Measurements from ENCODE around the gene PNLIPRP1. TPM values are rescaled to one million over a fixed set of nuclear protein-coding genes. Genes with fewer than 3 reads are reported as not detected.

Gene PNLIPRP1
- total RNA-seq, 1 experiment from 2014 or later, result not detected

DNA sequence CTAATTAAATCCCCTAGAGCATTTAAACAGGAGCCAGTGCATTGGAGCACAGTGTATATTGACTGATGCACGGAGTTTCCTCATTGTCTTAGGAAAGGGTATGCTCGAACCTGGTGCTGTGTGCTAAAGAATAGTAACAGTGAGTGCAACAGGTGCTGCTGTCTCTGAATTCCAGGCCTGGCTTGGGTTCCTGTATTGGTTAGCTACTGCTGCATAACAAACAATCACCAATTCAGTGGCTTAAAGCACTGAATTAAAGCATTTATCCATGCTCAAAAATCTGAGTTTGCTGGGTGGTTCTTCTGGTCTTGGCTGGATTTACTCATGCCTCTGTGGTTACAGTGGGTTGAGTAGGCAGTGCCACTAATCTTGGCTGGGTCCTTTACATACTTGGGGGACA is 1.8 kb upstream of the PNLIPRP1 start:
- H3K36me3 ChIP-seq (replicated peaks; ENCODE audit: control insufficient read depth, insufficient read depth, low read length), result no peaks in the 10 kb centered on the region
- no peaks in the 10 kb centered on the region for H3K27me3 ChIP-seq (ENCODE audit: control insufficient read depth, insufficient read depth, low read length)
- H3K4me3 ChIP-seq (ENCODE audit: insufficient read depth, low read depth, low read length), result no peak overlapping the region
- no peak for DNase-seq

DNA sequence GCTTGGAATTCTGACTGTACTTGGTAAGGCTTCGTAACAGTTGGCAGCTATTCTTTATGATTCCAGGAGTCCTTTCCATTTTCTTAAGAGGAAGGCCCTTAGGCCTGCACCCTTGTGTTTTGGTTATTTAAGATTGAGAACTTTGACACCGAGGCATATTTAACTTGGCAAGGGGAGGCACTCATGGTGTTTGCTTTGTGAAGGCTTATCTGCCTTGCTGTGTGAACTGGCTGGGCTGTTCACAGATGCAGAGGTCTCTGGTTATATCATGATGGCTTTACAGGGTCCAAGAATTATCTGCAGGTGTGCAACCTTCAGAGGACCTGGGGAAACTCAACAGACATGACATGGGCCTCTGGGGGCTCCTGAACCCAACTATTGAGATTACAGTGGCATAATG is 833 bp upstream of the PNLIPRP1 start:
- no peaks in the 10 kb centered on the region for H3K36me3 ChIP-seq (replicated peaks; ENCODE audit: control insufficient read depth, insufficient read depth, low read length)
- no peaks in the 10 kb centered on the region for H3K27me3 ChIP-seq (ENCODE audit: control insufficient read depth, insufficient read depth, low read length)
- no peak for DNase-seq
- H3K4me3 ChIP-seq (ENCODE audit: insufficient read depth, low read depth, low read length), result no peak overlapping the region

DNA sequence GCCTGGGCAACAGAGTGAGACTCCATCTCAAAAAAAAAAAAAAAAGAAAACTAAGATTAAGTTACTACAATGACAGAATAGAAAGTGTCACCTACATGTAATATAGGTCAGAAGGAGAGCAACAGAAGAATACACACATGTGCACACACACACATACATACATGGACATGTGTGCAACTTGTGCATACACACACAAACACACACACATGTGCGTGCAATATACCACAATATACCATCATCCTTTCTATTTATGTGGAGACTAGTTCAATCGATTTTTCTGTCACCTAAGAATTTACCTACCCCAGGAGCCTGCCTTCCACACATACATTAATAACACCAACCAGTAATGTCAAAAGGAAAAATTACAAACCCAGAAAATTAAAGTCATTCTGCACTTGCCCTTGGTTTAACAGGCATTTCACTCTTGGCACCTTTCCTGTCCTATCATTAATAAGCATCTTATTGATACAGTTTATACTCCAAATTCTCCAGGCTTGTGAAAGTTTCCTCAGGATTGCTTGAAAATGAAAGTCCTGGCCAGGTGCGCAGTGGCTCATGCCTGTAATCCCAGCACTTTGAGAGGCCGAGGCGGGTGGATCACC is 2.5 kb downstream of the PNLIPRP1 start:
- H3K4me3 ChIP-seq (ENCODE audit: insufficient read depth, low read depth, low read length), result no peak overlapping the region
- no peaks in the 10 kb centered on the region for H3K27me3 ChIP-seq (ENCODE audit: control insufficient read depth, insufficient read depth, low read length)
- H3K36me3 ChIP-seq (replicated peaks; ENCODE audit: control insufficient read depth, insufficient read depth, low read length), result no peaks in the 10 kb centered on the region
- no peak for DNase-seq

DNA sequence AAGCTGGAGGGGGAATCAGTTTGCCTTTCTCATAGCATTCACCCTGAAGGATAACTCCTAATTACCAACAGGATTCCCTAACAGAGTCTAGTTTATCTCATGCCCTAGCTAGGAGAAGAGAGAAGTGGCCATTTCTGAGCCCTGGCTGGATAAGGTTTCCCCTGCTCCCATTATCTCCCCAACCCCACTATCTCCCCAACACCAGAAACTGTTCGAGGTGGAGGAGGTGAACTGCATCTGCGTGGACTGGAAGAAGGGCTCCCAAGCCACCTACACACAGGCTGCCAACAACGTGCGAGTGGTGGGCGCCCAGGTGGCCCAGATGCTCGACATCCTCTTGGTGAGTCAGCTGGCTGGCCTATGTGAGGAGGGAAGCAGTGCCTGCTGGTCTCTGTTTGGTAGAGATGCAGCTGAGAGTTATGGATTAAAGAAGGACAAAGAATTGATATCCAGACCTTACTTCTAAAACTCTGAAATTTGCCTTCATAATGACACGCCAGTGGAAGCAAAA is 3.8 kb downstream of the PNLIPRP1 start:
- Histone ChIP-seq H3K27me3 (ENCODE audit: control insufficient read depth, insufficient read depth, low read length) (no peaks in the 10 kb centered on the region), H3K4me3 (ENCODE audit: insufficient read depth, low read depth, low read length) (no peak overlapping the region), H3K36me3 (replicated peaks; ENCODE audit: control insufficient read depth, insufficient read depth, low read length) (no peaks in the 10 kb centered on the region)
- DNase-seq, result no peak

- no peaks in the 10 kb centered on the region for H3K27me3 ChIP-seq (ENCODE audit: control insufficient read depth, insufficient read depth, low read length)
These were observed 5.3 kb downstream of the PNLIPRP1 start for GRCh38 chr10:116596062-116596461.

DNA sequence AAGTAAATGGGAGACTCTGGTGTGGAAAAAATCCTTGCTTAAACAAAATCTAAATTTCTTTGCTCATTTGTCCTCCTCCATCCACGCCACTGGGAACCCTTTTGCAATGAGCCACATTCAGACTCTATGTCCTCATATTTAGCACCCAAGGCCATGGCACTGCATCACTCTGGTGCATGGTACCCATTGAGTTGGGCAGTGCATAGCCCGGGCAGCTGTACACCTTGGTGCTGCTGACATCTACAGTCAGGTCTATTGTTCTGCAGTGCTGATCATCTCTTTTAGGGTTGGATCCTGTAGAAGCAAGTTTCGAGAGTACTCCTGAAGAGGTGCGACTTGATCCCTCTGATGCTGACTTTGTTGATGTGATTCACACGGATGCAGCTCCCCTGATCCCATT is 6.8 kb downstream of the PNLIPRP1 start:
- no peaks in the 10 kb centered on the region for H3K36me3 ChIP-seq (replicated peaks; ENCODE audit: control insufficient read depth, insufficient read depth, low read length)
- H3K27me3 ChIP-seq (ENCODE audit: control insufficient read depth, insufficient read depth, low read length), result no peaks in the 10 kb centered on the region
- no peak for DNase-seq
- no peak overlapping the region for H3K4me3 ChIP-seq (ENCODE audit: insufficient read depth, low read depth, low read length)

More at GRCh38 chr10:116596062-116596461, 5.3 kb downstream of the PNLIPRP1 start:
- no peak for DNase-seq
- Histone ChIP-seq H3K36me3 (replicated peaks; ENCODE audit: control insufficient read depth, insufficient read depth, low read length) (no peaks in the 10 kb centered on the region), H3K4me3 (ENCODE audit: insufficient read depth, low read depth, low read length) (no peak overlapping the region)

GRCh38 chr10:116598329-116598728 is 7.6 kb downstream of the PNLIPRP1 start:
- Histone ChIP-seq H3K27me3 (ENCODE audit: control insufficient read depth, insufficient read depth, low read length) (no peaks in the 10 kb centered on the region), H3K4me3 (ENCODE audit: insufficient read depth, low read depth, low read length) (no peak overlapping the region), H3K36me3 (replicated peaks; ENCODE audit: control insufficient read depth, insufficient read depth, low read length) (no peaks in the 10 kb centered on the region)
- no peak for DNase-seq

DNA sequence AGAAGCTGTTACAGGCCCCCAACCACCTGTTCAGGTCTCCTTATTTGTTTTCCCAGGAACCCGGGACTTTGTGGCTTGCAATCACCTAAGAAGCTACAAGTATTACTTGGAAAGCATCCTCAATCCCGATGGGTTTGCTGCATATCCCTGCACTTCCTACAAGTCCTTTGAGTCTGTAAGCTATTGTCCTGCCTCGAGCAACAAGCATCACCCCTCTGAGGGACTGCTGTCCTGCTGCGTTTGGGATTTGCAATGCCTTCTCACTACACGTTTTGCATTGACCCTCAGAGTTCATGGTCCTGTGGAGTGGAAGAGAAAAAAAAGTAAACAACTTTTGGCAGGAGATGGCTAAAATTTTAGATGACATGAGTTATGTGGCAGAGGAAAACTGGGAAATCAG is 9.2 kb downstream of the PNLIPRP1 start:
- Histone ChIP-seq H3K36me3 (replicated peaks; ENCODE audit: control insufficient read depth, insufficient read depth, low read length) (no peaks in the 10 kb centered on the region), H3K27me3 (ENCODE audit: control insufficient read depth, insufficient read depth, low read length) (no peaks in the 10 kb centered on the region), H3K4me3 (ENCODE audit: insufficient read depth, low read depth, low read length) (no peak overlapping the region)
- peak; percentile 63 for DNase-seq

DNA sequence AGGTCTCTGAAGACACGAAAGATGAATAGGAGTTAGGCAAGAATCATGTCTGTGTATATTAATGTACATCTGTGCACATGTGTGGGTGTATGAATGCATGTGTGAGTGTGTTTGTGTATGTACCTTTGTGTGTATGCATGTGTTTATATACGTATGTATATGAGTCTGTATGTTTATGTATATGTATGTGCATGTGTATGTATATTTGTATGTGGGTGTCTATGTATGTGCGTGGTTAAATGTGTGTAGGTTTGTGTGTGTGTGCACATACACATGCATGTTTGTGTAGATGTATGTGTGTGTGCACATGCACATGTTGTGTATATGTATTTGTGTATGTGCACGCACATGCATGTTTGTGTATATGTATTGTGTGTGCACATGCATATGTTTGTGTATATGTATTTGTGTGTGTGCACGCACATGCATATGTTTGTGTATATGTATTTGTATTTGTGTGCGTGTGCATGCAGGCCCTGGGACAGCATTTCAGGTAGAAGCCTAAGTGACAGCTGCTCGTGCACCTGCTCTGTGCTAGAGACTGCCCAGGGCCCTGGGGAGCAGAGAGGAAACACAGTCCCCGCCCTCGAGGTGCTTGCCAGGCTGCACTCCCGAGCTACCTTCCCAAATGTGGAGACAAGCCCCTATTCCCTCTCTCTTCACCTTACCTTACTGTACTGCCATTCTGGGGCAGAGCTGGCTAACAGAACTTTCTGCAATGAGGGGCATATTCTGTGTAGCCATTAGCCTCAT is 12.1 kb downstream of the PNLIPRP1 start:
- no peak for DNase-seq
- Histone ChIP-seq H3K36me3 (replicated peaks; ENCODE audit: control insufficient read depth, insufficient read depth, low read length) (no peaks in the 10 kb centered on the region), H3K4me3 (ENCODE audit: insufficient read depth, low read depth, low read length) (no peak overlapping the region), H3K27me3 (ENCODE audit: control insufficient read depth, insufficient read depth, low read length) (no peaks in the 10 kb centered on the region)

GRCh38 chr10:116606061-116606483 is 15.3 kb downstream of the PNLIPRP1 start:
- DNase-seq, result no peak
- no peaks in the 10 kb centered on the region for H3K36me3 ChIP-seq (replicated peaks; ENCODE audit: control insufficient read depth, insufficient read depth, low read length)
- H3K4me3 ChIP-seq (ENCODE audit: insufficient read depth, low read depth, low read length), result no peak overlapping the region
- H3K27me3 ChIP-seq (ENCODE audit: control insufficient read depth, insufficient read depth, low read length), result peaks cover 13% of the 10 kb centered on the region

- Histone ChIP-seq H3K27me3 (ENCODE audit: control insufficient read depth, insufficient read depth, low read length) (peaks cover 13% of the 10 kb centered on the region), H3K36me3 (replicated peaks; ENCODE audit: control insufficient read depth, insufficient read depth, low read length) (no peaks in the 10 kb centered on the region), H3K4me3 (ENCODE audit: insufficient read depth, low read depth, low read length) (no peak overlapping the region)
- no peak for DNase-seq
These were observed 16.6 kb downstream of the PNLIPRP1 start for GRCh38 chr10:116607336-116607735.

- H3K4me3 ChIP-seq (ENCODE audit: insufficient read depth, low read depth, low read length), result peak overlapping the region; percentile 69
- peak; percentile 73 for DNase-seq
- H3K36me3 ChIP-seq (replicated peaks; ENCODE audit: control insufficient read depth, insufficient read depth, low read length), result no peaks in the 10 kb centered on the region
- peaks cover 13% of the 10 kb centered on the region for H3K27me3 ChIP-seq (ENCODE audit: control insufficient read depth, insufficient read depth, low read length)
These were observed 18.2 kb downstream of the PNLIPRP1 start for GRCh38 chr10:116608686-116609594.

DNA sequence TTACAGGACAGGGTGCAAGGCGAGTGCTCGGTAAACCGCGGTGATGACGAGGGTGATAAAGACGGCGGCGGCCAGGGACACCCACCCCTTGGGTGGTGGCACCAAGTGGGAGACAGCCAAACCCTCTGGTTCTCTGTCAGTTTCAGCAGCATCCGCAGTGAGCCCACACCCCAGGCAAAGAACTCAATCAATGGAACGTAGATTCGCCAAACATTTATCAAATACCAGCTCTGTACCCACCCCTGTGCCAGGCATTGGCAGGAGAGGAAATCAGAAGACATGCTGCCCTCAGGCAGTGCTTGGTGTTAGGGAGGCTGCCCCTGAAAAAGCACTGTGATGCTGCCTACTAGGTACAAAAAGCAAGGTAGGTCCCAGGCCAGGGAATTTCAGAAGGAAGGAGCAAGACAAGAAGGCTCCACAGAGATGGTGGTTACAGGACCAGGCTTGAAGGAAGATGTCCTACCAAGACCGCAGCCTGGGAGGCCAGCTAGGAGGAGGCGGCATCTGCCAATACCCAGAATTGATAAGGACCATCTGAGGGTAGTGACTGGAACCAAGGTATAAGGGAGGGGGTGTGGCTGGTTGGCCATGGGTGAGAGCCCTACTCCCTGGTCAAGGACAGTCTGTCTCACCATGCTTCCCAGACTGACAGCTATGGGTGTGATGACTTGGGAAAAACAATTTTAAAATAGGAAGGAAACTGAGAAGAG is 19.8 kb downstream of the PNLIPRP1 start:
- DNase-seq, result no peak
- Histone ChIP-seq H3K4me3 (ENCODE audit: insufficient read depth, low read depth, low read length) (no peak overlapping the region), H3K27me3 (ENCODE audit: control insufficient read depth, insufficient read depth, low read length) (peaks cover 13% of the 10 kb centered on the region), H3K36me3 (replicated peaks; ENCODE audit: control insufficient read depth, insufficient read depth, low read length) (no peaks in the 10 kb centered on the region)

GRCh38 chr10:116611153-116611545 is 20.4 kb downstream of the PNLIPRP1 start:
- peaks cover 13% of the 10 kb centered on the region for H3K27me3 ChIP-seq (ENCODE audit: control insufficient read depth, insufficient read depth, low read length)
- no peak for DNase-seq
- no peaks in the 10 kb centered on the region for H3K36me3 ChIP-seq (replicated peaks; ENCODE audit: control insufficient read depth, insufficient read depth, low read length)
- H3K4me3 ChIP-seq (ENCODE audit: insufficient read depth, low read depth, low read length), result no peak overlapping the region

All from H7 (cell line).